Smooth muscle cell (in vitro differentiated cells): ENCODE measurements around the gene OPRM1. TPM values are rescaled to one million over a fixed set of nuclear protein-coding genes. Genes with fewer than 3 reads are reported as not detected.
A peak's percentile ranks its signal among the peaks of the same experiment; 100 is the strongest.

ENCODE experiments used
- DNase-seq: peaks from one replicate; lab custom pipeline; 2025; ENCODE audit not compliant: unreplicated experiment; lab: John Stamatoyannopoulos, UW
- H2AFZ ChIP-seq: fragments of 200-600 bp; sonication (generic); 2 replicates; pipeline ENCODE4 v1.6.0; 2016; ENCODE audit warnings: antibody characterized with exemption, low read depth, mild to moderate bottlenecking
- H3F3A ChIP-seq: fragments of 200-600 bp; sonication (generic); 2 replicates; pipeline ENCODE4 v1.6.0; 2017; ENCODE audit warnings: antibody characterized with exemption, low read depth
- H3K27ac ChIP-seq: fragments of 200-600 bp; sonication (generic); 2 replicates; pipeline ENCODE4 v1.5.1; 2016; ENCODE audit warnings: low read depth, mild to moderate bottlenecking
- H3K27me3 ChIP-seq: fragments of 200-600 bp; sonication (generic); 2 replicates; pipeline ENCODE4 v1.6.1; 2016; ENCODE audit warnings: low read depth, mild to moderate bottlenecking
- H3K36me3 ChIP-seq: fragments of 200-600 bp; sonication (generic); 2 replicates; pipeline ENCODE4 v1.5.1; 2016; ENCODE audit warnings: low read depth
- H3K4me1 ChIP-seq: fragments of 200-600 bp; sonication (generic); 2 replicates; pipeline ENCODE4 v1.5.1; 2016; ENCODE audit warnings: low read depth
- H3K4me2 ChIP-seq: fragments of 200-600 bp; sonication (generic); 2 replicates; pipeline ENCODE4 v1.6.0; 2016; ENCODE audit warnings: mild to moderate bottlenecking
- H3K4me3 ChIP-seq: fragments of 200-600 bp; sonication (generic); 2 replicates; pipeline ENCODE4 v1.5.1; 2016; ENCODE audit warnings: mild to moderate bottlenecking
- H3K79me2 ChIP-seq: fragments of 200-600 bp; sonication (generic); 2 replicates; pipeline ENCODE4 v1.6.0; 2016; ENCODE audit warnings: low read depth, mild to moderate bottlenecking
- H3K9ac ChIP-seq: fragments of 200-600 bp; sonication (generic); 2 replicates; pipeline ENCODE4 v1.6.0; 2016; ENCODE audit warnings: low read depth
- H3K9me3 ChIP-seq: fragments of 200-600 bp; sonication (generic); replicated peaks from 2 replicates; pipeline ENCODE4 v1.5.1; 2016; ENCODE audit warnings: low read depth
- H4K20me1 ChIP-seq: fragments of 200-600 bp; sonication (generic); 2 replicates; pipeline ENCODE4 v1.6.0; 2016; ENCODE audit warnings: low read depth
- WGBS: methylation state at CpG from one replicate; pipeline ENCODE4 v1.1.7; 2016; ENCODE audit warnings: low lambda C conversion rate; 5-methylcytosine and 5-hydroxymethylcytosine counted together
- polyA plus RNA-seq: library from polyadenylated mRNA; unstranded; fragments of >200 nt; fragmentation: Nextera tagmentation; extraction: Ambion mirVana; gene quantifications from 2 replicates; pipeline ENCODE4 v1.2.1, GENCODE V29; 2016
- total RNA-seq: library from RNA; depleted of rRNA; stranded (reverse); fragments of >200 nt; gene quantifications from 2 replicates; pipeline ENCODE4 v1.2.3, GENCODE V29; 2014
- TF ChIP-seq, protein P1 (sequence below): fragments of 200-600 bp; sonication (generic); IDR thresholded peaks from 2 replicates; pipeline ENCODE4 v1.5.1; 2017; ENCODE audit warnings: borderline replicate concordance, mild to moderate bottlenecking, antibody characterized with exemption; ENCODE audit not compliant: insufficient read depth, poor library complexity, severe bottlenecking

The OPRM1 gene
- total and polyA plus RNA-seq, 2 experiments from 2014 or later, result not detected

- Histone ChIP-seq H3K9ac (no peak overlapping the region), H3K4me3 (no peak overlapping the region), H2AFZ (no peak overlapping the region), H3K4me2 (peak overlapping the region; percentile 24), H3K36me3 (no peaks in the 10 kb centered on the region), H3K27ac (no peak overlapping the region), H3K79me2 (no peaks in the 10 kb centered on the region), H3K4me1 (no peaks in the 10 kb centered on the region), H3K27me3 (no peaks in the 10 kb centered on the region), H3F3A (no peaks in the 10 kb centered on the region), H4K20me1 (no peaks in the 10 kb centered on the region), H3K9me3 (no peaks in the 10 kb centered on the region)
- WGBS, result 84% methylated on average over 1 of the region's 1 CpG
- DNase-seq, result no peak
- TF ChIP-seq, protein P1, sequence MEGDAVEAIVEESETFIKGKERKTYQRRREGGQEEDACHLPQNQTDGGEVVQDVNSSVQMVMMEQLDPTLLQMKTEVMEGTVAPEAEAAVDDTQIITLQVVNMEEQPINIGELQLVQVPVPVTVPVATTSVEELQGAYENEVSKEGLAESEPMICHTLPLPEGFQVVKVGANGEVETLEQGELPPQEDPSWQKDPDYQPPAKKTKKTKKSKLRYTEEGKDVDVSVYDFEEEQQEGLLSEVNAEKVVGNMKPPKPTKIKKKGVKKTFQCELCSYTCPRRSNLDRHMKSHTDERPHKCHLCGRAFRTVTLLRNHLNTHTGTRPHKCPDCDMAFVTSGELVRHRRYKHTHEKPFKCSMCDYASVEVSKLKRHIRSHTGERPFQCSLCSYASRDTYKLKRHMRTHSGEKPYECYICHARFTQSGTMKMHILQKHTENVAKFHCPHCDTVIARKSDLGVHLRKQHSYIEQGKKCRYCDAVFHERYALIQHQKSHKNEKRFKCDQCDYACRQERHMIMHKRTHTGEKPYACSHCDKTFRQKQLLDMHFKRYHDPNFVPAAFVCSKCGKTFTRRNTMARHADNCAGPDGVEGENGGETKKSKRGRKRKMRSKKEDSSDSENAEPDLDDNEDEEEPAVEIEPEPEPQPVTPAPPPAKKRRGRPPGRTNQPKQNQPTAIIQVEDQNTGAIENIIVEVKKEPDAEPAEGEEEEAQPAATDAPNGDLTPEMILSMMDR, result no peak
Observed at GRCh38 chr6:154111025-154111424, 72.0 kb downstream of the OPRM1 start.

- Histone ChIP-seq H3K4me1 (no peaks in the 10 kb centered on the region), H3F3A (no peaks in the 10 kb centered on the region), H4K20me1 (no peaks in the 10 kb centered on the region), H3K36me3 (no peaks in the 10 kb centered on the region), H3K9me3 (no peaks in the 10 kb centered on the region), H3K9ac (no peak overlapping the region), H3K27me3 (no peaks in the 10 kb centered on the region), H3K4me3 (no peak overlapping the region), H3K79me2 (no peaks in the 10 kb centered on the region), H3K27ac (peak overlapping the region; percentile 49), H3K4me2 (no peak overlapping the region), H2AFZ (no peak overlapping the region)
- WGBS, result 54% methylated on average over 2 of the region's 2 CpGs
- TF ChIP-seq, protein P1, result no peak
- DNase-seq, result no peak
Observed at GRCh38 chr6:154112181-154112809, 73.3 kb downstream of the OPRM1 start.

DNA sequence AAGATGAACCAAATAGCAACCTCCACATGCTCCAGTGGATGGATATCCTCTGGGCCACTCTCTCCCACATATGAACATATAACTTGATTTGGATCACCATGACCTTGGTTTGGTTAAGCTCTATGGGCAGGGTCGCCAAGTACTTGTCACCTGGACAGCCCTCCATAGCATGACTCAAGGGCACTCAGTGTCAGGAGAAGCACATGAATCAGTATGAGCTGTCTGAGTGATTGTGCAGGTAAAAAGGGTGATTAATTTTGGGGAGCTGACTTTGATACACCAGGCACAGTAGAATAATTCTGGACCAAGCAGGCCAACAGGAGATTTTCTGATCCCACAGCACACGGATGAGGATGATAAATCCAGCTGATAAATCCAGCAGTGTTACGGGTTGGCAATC lies 74.4 kb downstream of the OPRM1 start:
- TF ChIP-seq, protein P1, result no peak
- H3K36me3 ChIP-seq, result no peaks in the 10 kb centered on the region
- 92% methylated on average over 3 of the region's 3 CpGs for WGBS

GRCh38 chr6:154117485-154117884 lies 78.4 kb downstream of the OPRM1 start:
- no peak overlapping the region for H3K9ac ChIP-seq
- H3K79me2 ChIP-seq, result no peaks in the 10 kb centered on the region
- no peak overlapping the region for H3K4me2 ChIP-seq
- H4K20me1 ChIP-seq, result no peaks in the 10 kb centered on the region
- H3K4me1 ChIP-seq, result peaks cover under 1% of the 10 kb centered on the region
- H3K36me3 ChIP-seq, result no peaks in the 10 kb centered on the region
- no peaks in the 10 kb centered on the region for H3K27me3 ChIP-seq
- no peak overlapping the region for H2AFZ ChIP-seq
- DNase-seq, result no peak
- no peak overlapping the region for H3K27ac ChIP-seq
- no peak overlapping the region for H3K4me3 ChIP-seq
- 91% methylated on average over 4 of the region's 4 CpGs for WGBS
- H3F3A ChIP-seq, result no peaks in the 10 kb centered on the region
- H3K9me3 ChIP-seq, result no peaks in the 10 kb centered on the region
- TF ChIP-seq, protein P1, result no peak

More for the DNA sequence above, 74.4 kb downstream of the OPRM1 start:
- Histone ChIP-seq H3F3A (no peaks in the 10 kb centered on the region), H3K27me3 (no peaks in the 10 kb centered on the region), H3K4me1 (no peaks in the 10 kb centered on the region), H3K27ac (no peak overlapping the region), H3K9ac (no peak overlapping the region), H3K4me3 (no peak overlapping the region), H4K20me1 (no peaks in the 10 kb centered on the region), H2AFZ (no peak overlapping the region), H3K79me2 (no peaks in the 10 kb centered on the region), H3K9me3 (no peaks in the 10 kb centered on the region), H3K4me2 (no peak overlapping the region)
- no peak for DNase-seq
